Neural cell (in vitro differentiated cells): ENCODE measurements around the gene GCN1. TPM values are rescaled to one million over a fixed set of nuclear protein-coding genes. Genes with fewer than 3 reads are reported as not detected.

Experiments used
- H2AFZ ChIP-seq: fragments of 200-600, 300-800 bp; sonication (generic), shearing (Covaris generic); 2 replicates; pipeline ENCODE4 v1.6.0; 2014; ENCODE audit warnings: low read depth, mild to moderate bottlenecking, antibody characterized with exemption, low read length, moderate library complexity
- H3F3A ChIP-seq: fragments of 200-600 bp; shearing (Covaris generic); 2 replicates; pipeline ENCODE4 v1.6.1; 2016; ENCODE audit warnings: mild to moderate bottlenecking, moderate library complexity, mixed read lengths, antibody characterized with exemption, low read length; ENCODE audit not compliant: insufficient read depth, poor library complexity, severe bottlenecking
- H3K27ac ChIP-seq: fragments of 200-600, 300-800 bp; sonication (generic), shearing (Covaris generic); 2 replicates; pipeline ENCODE4 v1.5.1; 2014; ENCODE audit warnings: mild to moderate bottlenecking, low read length, moderate library complexity
- H3K27me3 ChIP-seq: fragments of 300-800, 200-600 bp; sonication (generic), shearing (Covaris generic); 2 replicates; pipeline ENCODE4 v1.6.0; 2014; ENCODE audit warnings: mild to moderate bottlenecking, low read depth, low read length, moderate library complexity; ENCODE audit not compliant: insufficient read depth
- H3K36me3 ChIP-seq: fragments of 300-800, 200-600 bp; sonication (generic), shearing (Covaris generic); 2 replicates; pipeline ENCODE4 v1.5.1; 2014; ENCODE audit warnings: mild to moderate bottlenecking, antibody characterized with exemption, low read length, moderate library complexity; ENCODE audit not compliant: insufficient read depth
- H3K4me2 ChIP-seq: fragments of 300-800, 200-600 bp; sonication (generic), shearing (Covaris generic); 2 replicates; pipeline ENCODE4 v1.6.0; 2014; ENCODE audit warnings: mild to moderate bottlenecking, low read length
- H3K4me3 ChIP-seq: fragments of 300-800, 200-600 bp; sonication (generic), shearing (Covaris generic); 2 replicates; pipeline ENCODE4 v1.5.1; 2014; ENCODE audit warnings: mild to moderate bottlenecking, low read length, moderate library complexity
- H3K79me2 ChIP-seq: fragments of 200-600 bp; shearing (Covaris generic); replicated peaks from 2 replicates; pipeline ENCODE4 v1.6.0; 2014; ENCODE audit warnings: mild to moderate bottlenecking, low read length, moderate library complexity; ENCODE audit not compliant: insufficient read depth
- H3K9ac ChIP-seq: fragments of 300-800, 200-600 bp; sonication (generic), shearing (Covaris generic); 2 replicates; pipeline ENCODE4 v1.6.1; 2016; ENCODE audit warnings: mild to moderate bottlenecking, low read length, mixed read lengths
- H3K9me2 ChIP-seq: fragments of 200-600 bp; shearing (Covaris generic); 2 replicates; pipeline ENCODE4 v1.6.1; 2016; ENCODE audit warnings: mild to moderate bottlenecking, low read length, mixed read lengths; ENCODE audit not compliant: insufficient read depth
- H3K9me3 ChIP-seq: fragments of 200-600, 300-800 bp; sonication (generic), shearing (Covaris generic); 2 replicates; pipeline ENCODE4 v1.6.1; 2016; ENCODE audit warnings: mild to moderate bottlenecking, mixed run types, low read length, moderate library complexity, mixed read lengths
- H4K20me1 ChIP-seq: fragments of 200-600 bp; shearing (Covaris generic); 2 replicates; pipeline ENCODE4 v1.6.1; 2016; ENCODE audit warnings: mild to moderate bottlenecking, mixed run types; ENCODE audit not compliant: insufficient read depth
- EP300 ChIP-seq: fragments of 450-650 bp; conservative IDR thresholded peaks from 2 replicates; pipeline ENCODE4 v1.6.1; 2014; ENCODE audit warnings: antibody characterized with exemption, mild to moderate bottlenecking, moderate library complexity; ENCODE audit not compliant: poor library complexity, severe bottlenecking
- EZH2 ChIP-seq: fragments of 200-600, 300-800 bp; shearing (Covaris generic), sonication (generic); IDR thresholded peaks from 2 replicates; pipeline ENCODE4 v1.6.1; 2014; ENCODE audit warnings: antibody characterized with exemption, low read length, borderline replicate concordance, mild to moderate bottlenecking; ENCODE audit not compliant: insufficient read depth, poor library complexity, severe bottlenecking
- MXI1 ChIP-seq: fragments of 450-650 bp; conservative IDR thresholded peaks from 2 replicates; pipeline ENCODE4 v1.6.1; 2014; ENCODE audit warnings: antibody characterized with exemption, mild to moderate bottlenecking; ENCODE audit not compliant: poor library complexity, severe bottlenecking
- POLR2AphosphoS5 ChIP-seq: IDR thresholded peaks from 2 replicates; pipeline ENCODE4 v1.6.1; 2012
- RAD21 ChIP-seq: fragments of 450-650 bp; conservative IDR thresholded peaks from 2 replicates; pipeline ENCODE4 v1.6.1; 2014; ENCODE audit warnings: antibody characterized with exemption, mild to moderate bottlenecking, moderate library complexity
- SMC3 ChIP-seq: fragments of 450-650 bp; conservative IDR thresholded peaks from 2 replicates; pipeline ENCODE4 v1.6.1; 2014; ENCODE audit warnings: antibody characterized with exemption, mild to moderate bottlenecking, moderate library complexity; ENCODE audit not compliant: poor library complexity
- TAF1 ChIP-seq: IDR thresholded peaks from 2 replicates; pipeline ENCODE4 v1.6.1; 2012; ENCODE audit warnings: low read depth
- polyA plus RNA-seq: library from polyadenylated mRNA; depleted of rRNA; stranded (reverse); fragments of >200 nt; gene quantifications from 2 replicates; pipeline ENCODE4 v1.2.3, GENCODE V29; 2014
- TF ChIP-seq, protein P1 (sequence below): fragments of 450-650 bp; IDR thresholded peaks from 2 replicates; pipeline ENCODE4 v1.5.1; 2014; ENCODE audit warnings: antibody characterized with exemption, mild to moderate bottlenecking, moderate library complexity; ENCODE audit not compliant: poor library complexity, severe bottlenecking
- TF ChIP-seq, protein P2 (sequence below): IDR thresholded peaks from 2 replicates; pipeline ENCODE4 v1.6.1; 2012; ENCODE audit warnings: borderline replicate concordance

The GCN1 gene
- polyA plus RNA-seq, 1 donor from 2014 or later: 21.5 TPM

DNA sequence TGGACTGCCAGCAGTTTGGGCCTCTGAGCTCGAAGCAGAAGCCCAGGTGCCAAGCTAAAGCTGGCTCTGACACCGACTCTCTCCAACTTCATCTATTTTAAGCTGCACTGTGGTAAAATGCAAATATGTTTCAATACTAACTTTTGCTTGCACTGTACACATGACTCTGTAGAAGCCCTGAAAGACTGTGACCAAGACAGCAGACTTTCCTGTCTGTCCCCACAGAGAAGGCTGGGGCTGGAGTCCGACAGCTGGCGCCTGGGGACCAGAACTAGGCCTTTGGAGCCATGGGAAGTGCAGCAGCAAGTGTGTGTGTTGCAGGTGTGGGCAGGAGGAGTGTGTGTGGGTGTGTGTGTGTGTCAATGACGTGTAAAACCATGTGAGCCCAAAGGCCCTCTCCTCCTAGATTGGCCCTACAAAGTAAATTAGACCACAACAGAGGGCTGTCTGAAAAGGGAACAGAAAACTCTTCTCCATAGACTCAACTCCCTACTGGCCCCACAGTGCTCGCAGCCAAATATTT lies 61.6 kb downstream of the GCN1 start:
- Histone ChIP-seq H3K36me3 (no peaks in the 10 kb centered on the region), H3K9me2 (no peaks in the 10 kb centered on the region), H2AFZ (no peak overlapping the region), H3K9me3 (no peaks in the 10 kb centered on the region), H3K4me3 (no peak overlapping the region), H3K27ac (no peak overlapping the region), H3K9ac (no peak overlapping the region), H3F3A (no peaks in the 10 kb centered on the region), H3K27me3 (no peaks in the 10 kb centered on the region), H3K4me2 (no peak overlapping the region), H4K20me1 (no peaks in the 10 kb centered on the region), H3K79me2 (no peaks in the 10 kb centered on the region)
- TF ChIP-seq SMC3: no peak
- TF ChIP-seq, protein P1, sequence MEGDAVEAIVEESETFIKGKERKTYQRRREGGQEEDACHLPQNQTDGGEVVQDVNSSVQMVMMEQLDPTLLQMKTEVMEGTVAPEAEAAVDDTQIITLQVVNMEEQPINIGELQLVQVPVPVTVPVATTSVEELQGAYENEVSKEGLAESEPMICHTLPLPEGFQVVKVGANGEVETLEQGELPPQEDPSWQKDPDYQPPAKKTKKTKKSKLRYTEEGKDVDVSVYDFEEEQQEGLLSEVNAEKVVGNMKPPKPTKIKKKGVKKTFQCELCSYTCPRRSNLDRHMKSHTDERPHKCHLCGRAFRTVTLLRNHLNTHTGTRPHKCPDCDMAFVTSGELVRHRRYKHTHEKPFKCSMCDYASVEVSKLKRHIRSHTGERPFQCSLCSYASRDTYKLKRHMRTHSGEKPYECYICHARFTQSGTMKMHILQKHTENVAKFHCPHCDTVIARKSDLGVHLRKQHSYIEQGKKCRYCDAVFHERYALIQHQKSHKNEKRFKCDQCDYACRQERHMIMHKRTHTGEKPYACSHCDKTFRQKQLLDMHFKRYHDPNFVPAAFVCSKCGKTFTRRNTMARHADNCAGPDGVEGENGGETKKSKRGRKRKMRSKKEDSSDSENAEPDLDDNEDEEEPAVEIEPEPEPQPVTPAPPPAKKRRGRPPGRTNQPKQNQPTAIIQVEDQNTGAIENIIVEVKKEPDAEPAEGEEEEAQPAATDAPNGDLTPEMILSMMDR: no peak
- no peak for TF ChIP-seq POLR2AphosphoS5
- TF ChIP-seq MXI1: no peak
- TF ChIP-seq EZH2: no peak
- no peak for TF ChIP-seq TAF1
- TF ChIP-seq EP300: no peak
- TF ChIP-seq, protein P2, sequence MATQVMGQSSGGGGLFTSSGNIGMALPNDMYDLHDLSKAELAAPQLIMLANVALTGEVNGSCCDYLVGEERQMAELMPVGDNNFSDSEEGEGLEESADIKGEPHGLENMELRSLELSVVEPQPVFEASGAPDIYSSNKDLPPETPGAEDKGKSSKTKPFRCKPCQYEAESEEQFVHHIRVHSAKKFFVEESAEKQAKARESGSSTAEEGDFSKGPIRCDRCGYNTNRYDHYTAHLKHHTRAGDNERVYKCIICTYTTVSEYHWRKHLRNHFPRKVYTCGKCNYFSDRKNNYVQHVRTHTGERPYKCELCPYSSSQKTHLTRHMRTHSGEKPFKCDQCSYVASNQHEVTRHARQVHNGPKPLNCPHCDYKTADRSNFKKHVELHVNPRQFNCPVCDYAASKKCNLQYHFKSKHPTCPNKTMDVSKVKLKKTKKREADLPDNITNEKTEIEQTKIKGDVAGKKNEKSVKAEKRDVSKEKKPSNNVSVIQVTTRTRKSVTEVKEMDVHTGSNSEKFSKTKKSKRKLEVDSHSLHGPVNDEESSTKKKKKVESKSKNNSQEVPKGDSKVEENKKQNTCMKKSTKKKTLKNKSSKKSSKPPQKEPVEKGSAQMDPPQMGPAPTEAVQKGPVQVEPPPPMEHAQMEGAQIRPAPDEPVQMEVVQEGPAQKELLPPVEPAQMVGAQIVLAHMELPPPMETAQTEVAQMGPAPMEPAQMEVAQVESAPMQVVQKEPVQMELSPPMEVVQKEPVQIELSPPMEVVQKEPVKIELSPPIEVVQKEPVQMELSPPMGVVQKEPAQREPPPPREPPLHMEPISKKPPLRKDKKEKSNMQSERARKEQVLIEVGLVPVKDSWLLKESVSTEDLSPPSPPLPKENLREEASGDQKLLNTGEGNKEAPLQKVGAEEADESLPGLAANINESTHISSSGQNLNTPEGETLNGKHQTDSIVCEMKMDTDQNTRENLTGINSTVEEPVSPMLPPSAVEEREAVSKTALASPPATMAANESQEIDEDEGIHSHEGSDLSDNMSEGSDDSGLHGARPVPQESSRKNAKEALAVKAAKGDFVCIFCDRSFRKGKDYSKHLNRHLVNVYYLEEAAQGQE: no peak
- no peak for TF ChIP-seq RAD21

GRCh38 chr12:120132054-120132836 lies 62.3 kb downstream of the GCN1 start:
- Histone ChIP-seq H3K4me2 (no peak overlapping the region), H3K4me3 (no peak overlapping the region), H3K79me2 (no peaks in the 10 kb centered on the region), H2AFZ (no peak overlapping the region), H3K9ac (no peak overlapping the region), H4K20me1 (no peaks in the 10 kb centered on the region), H3F3A (no peaks in the 10 kb centered on the region), H3K36me3 (no peaks in the 10 kb centered on the region), H3K9me2 (no peaks in the 10 kb centered on the region), H3K27me3 (no peaks in the 10 kb centered on the region), H3K27ac (no peak overlapping the region), H3K9me3 (no peaks in the 10 kb centered on the region)
- no peak for TF ChIP-seq MXI1
- TF ChIP-seq, protein P1: no peak
- TF ChIP-seq EZH2: no peak
- TF ChIP-seq EP300: no peak
- no peak for TF ChIP-seq POLR2AphosphoS5
- TF ChIP-seq RAD21: no peak
- TF ChIP-seq SMC3: no peak
- TF ChIP-seq, protein P2: no peak
- TF ChIP-seq TAF1: no peak
